CD4-positive, alpha-beta T cell treated with Interleukin-6 for 4 hours (primary cell): Measurements from ENCODE around the gene TCP11L2.
"Not testable (repeated sequence)": the region's sequence is repeated elsewhere in the genome, so short reads cannot be mapped to it uniquely, and the experiment has no call there.

Source experiments
- DNase-seq: peaks from one replicate; pipeline ENCODE4 v3.0.0-alpha.2; 2020; ENCODE audit warnings: mixed read lengths

TCP11L2 gene

DNA sequence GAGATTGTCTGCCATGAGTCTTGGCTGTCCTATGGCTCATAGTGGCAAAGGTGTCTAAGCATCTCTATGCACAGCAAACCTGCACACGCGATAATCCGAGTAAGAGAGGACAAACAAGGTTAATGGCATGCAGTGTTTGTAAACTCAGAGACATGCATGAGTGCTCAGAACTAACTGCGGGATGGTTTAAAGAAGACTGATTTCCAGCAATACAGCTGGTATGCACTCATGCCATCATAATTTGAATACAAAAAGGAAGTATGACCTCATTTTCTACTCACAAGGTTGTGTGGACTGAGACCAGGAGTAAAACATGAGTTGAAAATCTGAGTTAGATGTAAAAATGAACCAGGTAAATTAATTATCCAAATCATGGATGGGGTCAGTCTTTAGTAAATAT is 16.6 kb upstream of the TCP11L2 start:
- no peak for DNase-seq

DNA sequence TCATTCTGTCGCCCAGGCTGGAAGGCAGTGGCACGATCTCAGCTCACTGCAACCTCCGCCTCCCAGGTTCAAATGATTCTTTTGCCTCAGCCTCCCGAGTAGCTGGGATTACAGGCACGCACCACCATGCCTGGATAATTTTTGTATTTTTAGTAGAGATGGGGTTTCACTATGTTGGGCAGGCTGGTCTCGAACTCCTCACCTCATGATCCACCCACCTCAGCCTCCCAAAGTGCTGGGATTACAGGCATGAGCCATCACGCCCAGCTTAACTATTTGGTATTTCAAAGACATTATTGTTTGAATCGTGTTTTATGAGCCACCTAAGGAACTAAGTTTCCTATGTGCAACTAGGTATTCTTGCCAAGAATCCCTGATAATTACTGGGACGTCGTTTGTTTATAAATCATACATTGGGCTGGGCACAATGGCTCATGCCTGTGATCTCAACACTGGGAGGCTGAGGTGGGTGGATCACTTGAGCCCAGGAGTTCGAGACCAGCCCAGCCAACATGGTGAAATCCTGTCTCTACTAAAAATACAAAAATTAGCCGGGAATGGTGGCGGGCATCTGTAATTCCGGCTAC is 15.9 kb upstream of the TCP11L2 start:
- not testable (repeated sequence) for DNase-seq

GRCh38 chr12:106287364-106287763 is 15.2 kb upstream of the TCP11L2 start:
- no peak for DNase-seq

DNA sequence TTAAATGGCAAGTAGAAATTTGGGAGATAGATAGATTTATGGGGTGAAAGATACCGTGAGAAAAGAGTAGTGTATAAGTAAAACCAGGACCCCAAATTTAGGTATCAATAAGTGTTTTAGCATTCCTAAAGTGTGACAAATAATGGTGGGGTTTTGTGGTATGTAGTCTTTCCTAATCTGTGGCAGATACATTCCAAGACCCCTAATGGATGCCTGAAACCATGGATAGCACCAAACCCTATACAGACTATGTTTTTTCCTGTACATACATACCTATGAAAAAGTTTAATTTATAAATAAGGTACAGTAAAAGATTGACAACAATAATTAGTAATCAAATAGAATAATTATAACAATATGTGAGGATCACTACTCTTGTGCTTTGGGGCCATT is 14.4 kb upstream of the TCP11L2 start:
- DNase-seq, result no peak

DNA sequence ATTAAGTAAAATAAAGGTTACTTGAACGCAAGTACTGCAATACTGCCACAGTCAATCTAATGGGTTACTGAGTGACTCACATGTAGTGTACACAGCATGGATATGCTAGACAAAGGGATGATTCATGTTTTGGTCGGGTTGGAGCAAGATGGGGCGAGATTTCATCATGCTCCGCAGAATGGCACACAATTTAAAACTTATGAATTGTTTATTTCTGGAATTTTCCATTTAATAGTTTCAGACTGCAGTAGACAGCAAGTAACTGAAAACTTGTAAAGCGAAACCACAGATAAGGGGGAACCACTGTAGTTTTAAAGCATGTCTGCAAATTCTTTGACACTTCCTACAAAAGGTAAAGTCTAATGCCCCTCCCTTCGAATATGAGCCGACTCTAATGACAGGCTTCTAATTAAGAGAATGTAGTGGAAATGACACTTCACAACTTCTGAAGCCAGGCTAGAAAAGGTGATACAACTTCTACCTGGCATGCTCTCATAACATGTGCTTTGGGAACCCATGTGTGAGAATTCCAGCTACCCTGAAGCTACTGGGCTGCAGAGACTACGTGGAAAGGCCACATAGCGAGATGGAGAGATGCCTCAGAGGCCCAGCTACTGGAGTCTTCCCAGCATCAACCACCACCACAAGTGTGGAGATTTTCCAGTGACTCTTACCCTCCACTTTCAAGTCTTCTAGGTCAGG is 13.9 kb upstream of the TCP11L2 start:
- DNase-seq, result peak; percentile 18

DNA sequence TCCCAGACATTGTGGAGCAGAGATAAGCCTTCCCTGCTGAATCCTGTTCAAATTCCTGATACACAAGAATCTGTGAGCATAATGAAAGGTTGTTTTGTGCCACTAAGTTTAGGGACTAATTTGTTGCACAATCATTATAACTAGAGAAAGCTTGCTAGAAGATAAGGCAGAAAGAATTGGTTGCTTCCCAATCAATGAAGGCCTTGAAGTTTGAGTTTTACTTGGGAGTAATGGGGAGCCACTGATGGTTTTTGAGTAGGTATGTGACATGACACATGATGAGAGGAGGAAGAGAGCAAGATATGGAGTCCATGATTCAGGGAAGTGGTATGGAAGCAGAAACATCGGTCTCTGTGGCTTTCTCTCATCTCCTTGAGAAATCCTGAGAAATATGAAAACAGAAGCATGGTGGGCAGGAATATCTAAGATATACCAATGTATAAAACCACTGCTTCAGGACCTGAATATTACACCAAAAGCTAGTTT is 13.3 kb upstream of the TCP11L2 start:
- no peak for DNase-seq

- DNase-seq, result no peak
Measured at GRCh38 chr12:106290666-106291065, 11.9 kb upstream of the TCP11L2 start.

DNA sequence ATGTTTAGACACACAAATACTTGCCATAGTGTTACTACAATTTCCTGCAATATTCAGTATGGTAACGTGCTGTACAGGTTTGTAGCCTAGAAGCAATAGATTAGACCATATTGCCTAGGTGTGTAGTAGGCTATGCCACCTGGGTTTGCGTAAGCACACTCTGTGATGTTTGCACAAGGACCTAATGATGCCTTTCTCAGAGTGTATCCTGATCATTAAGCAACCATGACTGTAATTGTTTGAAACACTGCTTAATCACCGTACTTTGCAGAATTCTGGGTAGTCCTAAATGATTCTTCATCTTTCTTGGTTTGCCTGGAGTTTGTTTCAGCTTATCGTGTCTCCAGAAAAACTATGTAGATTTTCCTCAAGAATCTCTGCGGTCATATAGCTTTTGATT is 11.2 kb upstream of the TCP11L2 start:
- DNase-seq, result no peak

- DNase-seq, result no peak
Measured at GRCh38 chr12:106292339-106292738, 10.2 kb upstream of the TCP11L2 start.

GRCh38 chr12:106296179-106296877 is 6.2 kb upstream of the TCP11L2 start:
- DNase-seq, result no peak

- no peak for DNase-seq
Measured at GRCh38 chr12:106297075-106297474, 5.5 kb upstream of the TCP11L2 start.

GRCh38 chr12:106297681-106298080 is 4.9 kb upstream of the TCP11L2 start:
- peak; percentile 35 for DNase-seq

GRCh38 chr12:106299202-106299774 is 3.2 kb upstream of the TCP11L2 start:
- no peak for DNase-seq

- DNase-seq, result no peak
Measured at GRCh38 chr12:106300761-106301160, 1.8 kb upstream of the TCP11L2 start.

- no peak for DNase-seq
Measured at GRCh38 chr12:106301241-106301610, 1.3 kb upstream of the TCP11L2 start.

GRCh38 chr12:106301611-106302321 is 767 bp upstream of the TCP11L2 start:
- peak; percentile 81 for DNase-seq

- peak; percentile 97 for DNase-seq
Measured at GRCh38 chr12:106303202-106303820, 778 bp downstream of the TCP11L2 start.

DNA sequence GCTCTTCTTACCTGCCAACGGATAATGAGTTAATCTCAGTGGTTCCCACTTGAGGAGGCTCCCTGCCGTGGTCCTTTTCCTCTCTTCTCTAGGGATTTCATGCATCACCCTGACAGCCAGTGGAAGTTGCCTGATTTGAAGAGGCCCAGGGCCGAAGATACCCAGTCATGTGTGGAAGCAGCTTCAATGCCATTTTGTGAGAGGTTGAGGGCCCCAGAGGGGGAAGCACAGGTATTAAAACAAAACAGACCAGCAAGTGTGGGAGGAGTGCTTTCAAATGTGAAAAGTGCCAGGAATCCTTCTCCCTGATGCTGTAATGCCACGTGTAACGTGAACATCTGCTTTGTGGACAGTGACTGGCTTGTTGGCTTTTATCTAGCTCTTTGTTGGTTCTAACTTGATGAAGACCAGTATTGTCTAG is 1.5 kb downstream of the TCP11L2 start:
- no peak for DNase-seq

GRCh38 chr12:106304797-106305196 is 2.3 kb downstream of the TCP11L2 start:
- DNase-seq, result no peak

DNA sequence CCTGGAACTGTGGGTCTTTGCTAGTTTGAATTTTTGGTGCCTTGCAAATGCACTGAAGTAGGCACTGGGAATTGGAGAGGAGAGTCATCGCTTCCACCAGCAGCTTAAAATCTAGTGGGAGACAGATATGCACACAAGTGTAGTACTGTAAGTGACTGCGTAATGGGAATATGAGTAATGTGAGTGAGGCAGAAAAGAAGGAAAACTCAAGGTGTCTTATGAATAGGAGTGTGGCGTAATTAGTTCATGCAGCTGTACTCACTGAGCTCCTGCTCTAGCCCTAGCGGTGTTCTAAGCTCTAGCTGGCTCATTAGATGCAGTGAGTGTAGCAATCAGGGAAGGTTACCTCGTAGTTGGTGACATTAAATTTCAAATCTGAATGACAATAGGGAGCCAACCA is 2.8 kb downstream of the TCP11L2 start:
- DNase-seq, result no peak

DNA sequence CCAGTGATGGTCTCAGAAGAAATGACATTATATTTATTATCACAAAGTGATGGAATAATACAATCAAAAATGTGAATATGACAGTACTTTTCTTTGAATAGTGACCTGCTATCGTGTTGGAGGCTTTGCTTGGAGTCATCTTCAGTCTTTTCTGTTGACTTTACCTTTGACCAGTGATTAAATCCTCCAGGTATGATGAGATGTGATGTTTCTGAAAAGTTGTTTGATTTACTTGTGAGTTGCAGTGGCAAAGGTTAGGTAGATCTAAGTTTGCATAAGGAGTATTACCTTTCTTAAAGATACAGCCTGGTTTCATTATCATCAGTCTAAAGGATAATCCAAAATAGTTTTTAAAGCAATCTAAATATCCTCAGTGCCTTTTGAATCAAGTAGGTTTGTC is 4.6 kb downstream of the TCP11L2 start:
- DNase-seq, result no peak

GRCh38 chr12:106308121-106308520 is 5.6 kb downstream of the TCP11L2 start:
- no peak for DNase-seq

DNA sequence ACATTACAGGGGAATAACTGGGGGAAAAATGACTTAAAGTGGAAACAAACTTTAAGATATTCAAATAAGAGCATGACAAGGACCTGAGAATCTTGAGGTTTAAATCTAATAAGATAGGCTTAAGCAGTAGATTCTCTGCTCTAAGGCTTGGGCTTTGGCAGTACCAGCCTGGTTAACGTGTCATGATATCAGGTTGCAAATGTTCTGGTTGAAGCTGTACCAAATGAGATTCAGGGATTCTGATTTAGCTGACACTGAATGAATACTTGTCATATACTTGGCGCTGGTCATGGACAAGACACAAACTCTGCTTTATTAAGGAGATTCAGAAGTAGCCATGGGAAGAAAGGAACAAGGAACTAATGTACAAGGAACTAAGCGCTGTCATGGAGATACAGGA is 6.1 kb downstream of the TCP11L2 start:
- DNase-seq, result no peak
